SU-DHL-6 (cell line): Measurements from ENCODE around the gene PDLIM4.

ENCODE experiments used
- H2AFZ ChIP-seq: fragments of 200-600 bp; sonication (generic); 2 replicates; pipeline ENCODE4 v1.6.1; 2014; ENCODE audit warnings: low read depth, mild to moderate bottlenecking, moderate library complexity, mixed read lengths, antibody characterized with exemption, low read length; ENCODE audit not compliant: severe bottlenecking
- H3F3A ChIP-seq: fragments of 200-600 bp; shearing (Covaris generic); 2 replicates; pipeline ENCODE4 v1.6.0; 2016; ENCODE audit warnings: antibody characterized with exemption, mild to moderate bottlenecking; ENCODE audit not compliant: insufficient read depth
- H3K27ac ChIP-seq: fragments of 200-600 bp; sonication (generic); 2 replicates; pipeline ENCODE4 v1.5.1; 2016; ENCODE audit warnings: low read depth, mild to moderate bottlenecking, low read length, moderate library complexity, mixed read lengths
- H3K27me3 ChIP-seq: fragments of 200-600 bp; sonication (generic), shearing (Covaris generic); 2 replicates; pipeline ENCODE4 v1.6.0; 2014; ENCODE audit warnings: mild to moderate bottlenecking, low read length
- H3K36me3 ChIP-seq: fragments of 200-600 bp; sonication (generic); 2 replicates; pipeline ENCODE4 v1.6.1; 2014; ENCODE audit warnings: mild to moderate bottlenecking, low read length, mixed read lengths
- H3K4me2 ChIP-seq: fragments of 300-600, 200-600 bp; shearing (Covaris generic), sonication (generic); 2 replicates; pipeline ENCODE4 v1.6.0; 2014; ENCODE audit warnings: low read length, low read depth, mild to moderate bottlenecking; ENCODE audit not compliant: poor library complexity, severe bottlenecking
- H3K4me3 ChIP-seq: fragments of 200-600 bp; sonication (generic); 2 replicates; pipeline ENCODE4 v1.5.1; 2014; ENCODE audit warnings: antibody characterized with exemption, low read length, mild to moderate bottlenecking, mixed read lengths; ENCODE audit not compliant: insufficient read depth, poor library complexity, severe bottlenecking
- H3K79me2 ChIP-seq: fragments of 200-600 bp; sonication (generic); 2 replicates; pipeline ENCODE4 v1.6.1; 2014; ENCODE audit warnings: mild to moderate bottlenecking, low read length, moderate library complexity; ENCODE audit not compliant: insufficient read depth
- H3K9ac ChIP-seq: fragments of 200-600 bp; sonication (generic); 2 replicates; pipeline ENCODE4 v1.7.0; 2014; ENCODE audit warnings: mild to moderate bottlenecking, low read length
- H3K9me2 ChIP-seq: fragments of 200-600 bp; sonication (generic); replicated peaks from 2 replicates; pipeline ENCODE4 v1.6.1; 2014; ENCODE audit warnings: low read length; ENCODE audit not compliant: insufficient read depth
- H3K9me3 ChIP-seq: fragments of 200-600 bp; sonication (generic); 2 replicates; pipeline ENCODE4 v1.6.1; 2014; ENCODE audit warnings: low read length, mixed read lengths; ENCODE audit not compliant: insufficient read depth
- H4K20me1 ChIP-seq: fragments of 200-600 bp; sonication (generic); 2 replicates; pipeline ENCODE4 v1.6.1; 2014; ENCODE audit warnings: low read depth, mild to moderate bottlenecking, antibody characterized with exemption, low read length, moderate library complexity, mixed read lengths
- EZH2phosphoT487 ChIP-seq: fragments of 200-600 bp; sonication (generic), shearing (Covaris generic); conservative IDR thresholded peaks from 2 replicates; pipeline ENCODE4 v1.6.1; 2018; ENCODE audit warnings: mild to moderate bottlenecking, antibody characterized with exemption, low read length, moderate library complexity, mixed read lengths
- TF ChIP-seq, protein P1 (sequence below): fragments of 200-600 bp; sonication (generic); IDR thresholded peaks from one replicate; pipeline ENCODE4 v1.5.1; 2017; ENCODE audit warnings: antibody characterized with exemption, mild to moderate bottlenecking, low read length, moderate library complexity; ENCODE audit not compliant: insufficient read depth, poor library complexity, severe bottlenecking

The PDLIM4 gene

DNA sequence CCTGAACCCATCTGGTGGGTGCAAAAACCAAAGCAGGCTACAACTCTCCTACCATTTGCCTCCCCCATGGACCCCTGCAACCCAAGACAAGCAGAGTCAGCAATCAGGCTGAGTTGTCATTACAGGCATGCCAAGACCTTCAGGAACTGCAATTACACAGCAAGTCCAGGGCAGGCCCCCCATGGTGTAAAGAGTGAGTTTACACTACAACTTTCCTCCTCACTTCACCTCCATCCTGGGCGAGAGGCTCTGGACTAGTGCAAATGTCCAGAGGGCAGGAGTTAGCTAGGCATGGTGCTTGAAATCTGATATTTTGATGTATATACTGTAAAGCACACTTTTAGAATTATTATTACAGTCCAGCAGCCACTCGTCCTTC is 22.8 kb upstream of the PDLIM4 start:
- Histone ChIP-seq H3K27me3 (no peaks in the 10 kb centered on the region), H3K27ac (no peak overlapping the region), H3K36me3 (no peaks in the 10 kb centered on the region), H3K79me2 (no peaks in the 10 kb centered on the region), H3K9me3 (no peaks in the 10 kb centered on the region), H3F3A (no peaks in the 10 kb centered on the region), H3K4me3 (no peak overlapping the region), H3K4me2 (no peak overlapping the region), H3K9ac (no peak overlapping the region), H3K9me2 (no peaks in the 10 kb centered on the region), H4K20me1 (no peaks in the 10 kb centered on the region), H2AFZ (no peak overlapping the region)
- TF ChIP-seq EZH2phosphoT487, result no peak
- TF ChIP-seq, protein P1, sequence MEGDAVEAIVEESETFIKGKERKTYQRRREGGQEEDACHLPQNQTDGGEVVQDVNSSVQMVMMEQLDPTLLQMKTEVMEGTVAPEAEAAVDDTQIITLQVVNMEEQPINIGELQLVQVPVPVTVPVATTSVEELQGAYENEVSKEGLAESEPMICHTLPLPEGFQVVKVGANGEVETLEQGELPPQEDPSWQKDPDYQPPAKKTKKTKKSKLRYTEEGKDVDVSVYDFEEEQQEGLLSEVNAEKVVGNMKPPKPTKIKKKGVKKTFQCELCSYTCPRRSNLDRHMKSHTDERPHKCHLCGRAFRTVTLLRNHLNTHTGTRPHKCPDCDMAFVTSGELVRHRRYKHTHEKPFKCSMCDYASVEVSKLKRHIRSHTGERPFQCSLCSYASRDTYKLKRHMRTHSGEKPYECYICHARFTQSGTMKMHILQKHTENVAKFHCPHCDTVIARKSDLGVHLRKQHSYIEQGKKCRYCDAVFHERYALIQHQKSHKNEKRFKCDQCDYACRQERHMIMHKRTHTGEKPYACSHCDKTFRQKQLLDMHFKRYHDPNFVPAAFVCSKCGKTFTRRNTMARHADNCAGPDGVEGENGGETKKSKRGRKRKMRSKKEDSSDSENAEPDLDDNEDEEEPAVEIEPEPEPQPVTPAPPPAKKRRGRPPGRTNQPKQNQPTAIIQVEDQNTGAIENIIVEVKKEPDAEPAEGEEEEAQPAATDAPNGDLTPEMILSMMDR, result no peak

DNA sequence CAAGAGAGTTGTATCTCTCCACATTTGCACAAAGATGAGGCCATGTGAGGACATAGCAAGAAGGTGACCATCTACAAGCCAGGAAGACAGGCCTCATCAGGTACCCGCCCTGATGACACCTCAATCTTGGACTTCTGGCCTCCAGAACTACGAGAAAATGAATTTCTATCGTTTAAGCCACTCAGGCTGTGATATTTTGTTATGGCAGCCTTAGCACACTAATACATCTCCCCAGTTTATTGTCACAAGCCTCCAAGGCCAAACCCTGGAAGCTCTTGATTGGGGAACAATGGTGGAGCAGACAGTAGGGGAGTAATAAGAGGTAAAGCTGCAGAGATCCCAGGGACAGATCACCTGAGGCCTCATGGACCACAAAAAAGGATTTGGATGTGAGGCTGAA is 22.2 kb upstream of the PDLIM4 start:
- H2AFZ ChIP-seq, result no peak overlapping the region
- H3F3A ChIP-seq, result no peaks in the 10 kb centered on the region
- no peaks in the 10 kb centered on the region for H3K9me2 ChIP-seq
- no peaks in the 10 kb centered on the region for H3K27me3 ChIP-seq
- TF ChIP-seq, protein P1, result no peak
- TF ChIP-seq EZH2phosphoT487, result no peak
- H3K9me3 ChIP-seq, result no peaks in the 10 kb centered on the region
- no peaks in the 10 kb centered on the region for H4K20me1 ChIP-seq
- H3K27ac ChIP-seq, result no peak overlapping the region
- H3K4me3 ChIP-seq, result no peak overlapping the region
- H3K9ac ChIP-seq, result no peak overlapping the region
- no peaks in the 10 kb centered on the region for H3K79me2 ChIP-seq
- no peak overlapping the region for H3K4me2 ChIP-seq
- no peaks in the 10 kb centered on the region for H3K36me3 ChIP-seq

DNA sequence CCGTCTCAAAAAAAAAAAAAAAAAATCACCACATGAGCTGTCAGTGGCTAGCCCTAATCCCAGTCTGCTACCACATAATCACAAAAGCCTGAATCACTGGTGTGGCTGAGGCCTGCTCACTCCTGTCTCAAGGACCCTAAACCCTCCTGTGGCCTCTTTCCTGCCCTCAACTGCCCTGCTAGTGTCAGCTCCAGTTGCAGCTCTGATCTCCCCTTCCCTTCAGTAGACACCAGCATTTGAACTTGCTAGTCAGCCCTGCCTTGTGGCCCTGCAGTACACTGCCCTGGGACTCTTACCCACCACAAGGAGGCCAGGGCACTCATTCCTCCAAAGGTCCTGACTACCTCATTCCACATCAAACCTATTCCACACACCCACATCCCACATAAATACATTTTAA is 20.4 kb upstream of the PDLIM4 start:
- TF ChIP-seq, protein P1, result no peak
- no peak for TF ChIP-seq EZH2phosphoT487
- Histone ChIP-seq H3K36me3 (no peaks in the 10 kb centered on the region), H3K4me2 (no peak overlapping the region), H3K79me2 (no peaks in the 10 kb centered on the region), H2AFZ (no peak overlapping the region), H3F3A (no peaks in the 10 kb centered on the region), H3K9ac (no peak overlapping the region), H4K20me1 (no peaks in the 10 kb centered on the region), H3K9me3 (no peaks in the 10 kb centered on the region), H3K27ac (no peak overlapping the region), H3K9me2 (no peaks in the 10 kb centered on the region), H3K27me3 (no peaks in the 10 kb centered on the region), H3K4me3 (no peak overlapping the region)

DNA sequence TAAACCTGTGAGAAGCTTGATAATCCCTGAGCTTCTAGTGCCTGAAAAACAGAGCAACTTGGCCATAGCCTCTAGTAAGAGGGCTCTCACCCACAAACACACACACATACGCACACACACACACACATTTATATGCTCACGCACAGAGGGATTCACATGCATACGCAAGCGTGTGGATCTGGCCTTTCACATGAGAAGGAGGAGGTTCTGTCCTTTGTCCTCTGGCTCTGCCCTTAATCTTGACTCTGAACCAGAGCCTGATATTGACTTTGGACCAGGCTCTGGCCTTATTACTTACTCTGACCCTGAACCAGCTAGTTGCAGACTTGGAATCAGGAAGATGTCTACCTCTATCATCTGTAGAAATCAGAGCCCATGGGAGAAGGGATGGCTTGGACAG is 19.8 kb upstream of the PDLIM4 start:
- Histone ChIP-seq H3K79me2 (no peaks in the 10 kb centered on the region), H3K9me3 (no peaks in the 10 kb centered on the region), H3K9ac (no peak overlapping the region), H3K27me3 (no peaks in the 10 kb centered on the region), H3K9me2 (no peaks in the 10 kb centered on the region), H3K4me2 (no peak overlapping the region), H3K27ac (no peak overlapping the region), H3K4me3 (no peak overlapping the region), H3K36me3 (no peaks in the 10 kb centered on the region), H4K20me1 (no peaks in the 10 kb centered on the region), H3F3A (no peaks in the 10 kb centered on the region), H2AFZ (no peak overlapping the region)
- no peak for TF ChIP-seq EZH2phosphoT487
- TF ChIP-seq, protein P1, result no peak
